ENCODE results near the gene SLC25A45. TPM values are rescaled to one million over a fixed set of nuclear protein-coding genes. Genes with fewer than 3 reads are reported as not detected.

The SLC25A45 gene
- total RNA-seq, 1 experiment from 2014 or later, result 3.9 TPM

DNA sequence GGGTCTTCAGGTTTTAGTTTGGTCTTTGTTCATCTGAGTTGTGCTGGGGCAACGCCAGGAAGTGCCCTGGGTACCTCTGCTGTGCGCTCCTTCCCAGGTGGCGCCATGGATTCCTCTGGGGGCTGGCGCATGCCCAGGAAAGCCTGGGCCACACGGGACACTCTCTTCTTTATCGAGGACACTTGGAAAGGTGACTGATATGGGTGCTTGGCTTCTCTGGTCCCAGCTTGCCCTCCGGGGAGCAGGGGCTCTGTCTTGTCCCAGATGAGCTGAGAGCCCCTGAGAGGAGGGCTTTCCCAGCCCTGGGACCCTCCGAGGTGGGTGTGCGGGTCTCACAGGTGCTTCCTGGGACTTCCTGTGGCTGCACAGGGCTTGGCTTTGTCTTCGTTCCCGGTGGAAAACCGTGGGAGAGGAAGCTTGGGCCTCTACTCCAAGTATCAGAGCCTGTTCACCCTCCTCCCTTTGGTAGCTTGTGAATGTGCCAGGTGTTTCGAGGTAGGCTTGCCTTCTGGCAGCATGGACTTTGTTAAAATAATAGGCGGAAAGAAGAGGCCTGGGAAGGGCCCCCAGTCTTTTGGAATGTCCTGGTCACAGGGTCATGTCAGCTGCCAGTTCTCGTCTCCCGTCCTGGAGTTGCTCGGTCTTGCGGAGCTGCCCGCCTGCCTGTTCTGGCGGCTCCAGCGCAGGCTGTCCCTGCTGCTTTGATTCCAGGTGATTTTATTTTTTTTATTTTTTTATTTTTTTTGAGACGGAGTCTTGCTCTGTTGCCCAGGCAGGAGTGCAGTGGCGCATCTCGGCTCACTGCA lies 30.0 kb upstream of the SLC25A45 start:
- CTCF ChIA-PET, result interaction anchor here (0.6 kb wide), 2 partner anchors 10 to 182 kb away, joined by 3 read pairs; no protein-coding TSS in a partner anchor
- H3K9me3 Mint-ChIP-seq (ENCODE audit: unreplicated experiment), result no peaks in the 10 kb centered on the region
- no peak overlapping the region for H3K27ac Mint-ChIP-seq (ENCODE audit: low read depth, unreplicated experiment)
- TF ChIP-seq, protein P1, sequence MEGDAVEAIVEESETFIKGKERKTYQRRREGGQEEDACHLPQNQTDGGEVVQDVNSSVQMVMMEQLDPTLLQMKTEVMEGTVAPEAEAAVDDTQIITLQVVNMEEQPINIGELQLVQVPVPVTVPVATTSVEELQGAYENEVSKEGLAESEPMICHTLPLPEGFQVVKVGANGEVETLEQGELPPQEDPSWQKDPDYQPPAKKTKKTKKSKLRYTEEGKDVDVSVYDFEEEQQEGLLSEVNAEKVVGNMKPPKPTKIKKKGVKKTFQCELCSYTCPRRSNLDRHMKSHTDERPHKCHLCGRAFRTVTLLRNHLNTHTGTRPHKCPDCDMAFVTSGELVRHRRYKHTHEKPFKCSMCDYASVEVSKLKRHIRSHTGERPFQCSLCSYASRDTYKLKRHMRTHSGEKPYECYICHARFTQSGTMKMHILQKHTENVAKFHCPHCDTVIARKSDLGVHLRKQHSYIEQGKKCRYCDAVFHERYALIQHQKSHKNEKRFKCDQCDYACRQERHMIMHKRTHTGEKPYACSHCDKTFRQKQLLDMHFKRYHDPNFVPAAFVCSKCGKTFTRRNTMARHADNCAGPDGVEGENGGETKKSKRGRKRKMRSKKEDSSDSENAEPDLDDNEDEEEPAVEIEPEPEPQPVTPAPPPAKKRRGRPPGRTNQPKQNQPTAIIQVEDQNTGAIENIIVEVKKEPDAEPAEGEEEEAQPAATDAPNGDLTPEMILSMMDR (IDR thresholded peaks at IDR 0.05; ENCODE audit: unreplicated experiment), result no peak
- H3K4me3 Mint-ChIP-seq (ENCODE audit: unreplicated experiment), result no peak overlapping the region
- H3K27me3 Mint-ChIP-seq (ENCODE audit: insufficient read depth, unreplicated experiment), result no peaks in the 10 kb centered on the region
- peaks cover 9% of the 10 kb centered on the region for H3K4me1 Mint-ChIP-seq (ENCODE audit: insufficient read depth, unreplicated experiment)
- peaks cover 60% of the 10 kb centered on the region for H3K36me3 Mint-ChIP-seq (ENCODE audit: insufficient read depth, unreplicated experiment)
- BruUV-seq (replicated peaks), result no TSS peak
- intact Hi-C loops (cut with micrococcal nuclease), result no loop called here
- DNase-seq (ENCODE audit: unreplicated experiment), result no peak
- POLR2A ChIA-PET, result interaction anchor here (0.8 to 21.4 kb wide), 3 partner anchors 9 to 86 kb away, joined by 3 to 2994 read pairs (median 426); partner anchors contain the start of genes FRMD8, MALAT1 and SLC25A45

GRCh38 chr11:65411681-65412070 lies 29.2 kb upstream of the SLC25A45 start:
- H3K27ac Mint-ChIP-seq (ENCODE audit: low read depth, unreplicated experiment), result no peak overlapping the region
- intact Hi-C loops (cut with micrococcal nuclease), result no loop called here
- CTCF ChIA-PET, result no interaction called here
- no peaks in the 10 kb centered on the region for H3K9me3 Mint-ChIP-seq (ENCODE audit: unreplicated experiment)
- DNase-seq (ENCODE audit: unreplicated experiment), result no peak
- no TSS peak for BruUV-seq (replicated peaks)
- TF ChIP-seq, protein P1 (IDR thresholded peaks at IDR 0.05; ENCODE audit: unreplicated experiment), result no peak
- H3K27me3 Mint-ChIP-seq (ENCODE audit: insufficient read depth, unreplicated experiment), result no peaks in the 10 kb centered on the region
- POLR2A ChIA-PET, result interaction anchor here (21.4 kb wide), 1 partner anchor 87 kb away, joined by 2994 read pairs; the partner anchor contains the start of gene MALAT1
- peaks cover 66% of the 10 kb centered on the region for H3K36me3 Mint-ChIP-seq (ENCODE audit: insufficient read depth, unreplicated experiment)
- H3K4me3 Mint-ChIP-seq (ENCODE audit: unreplicated experiment), result no peak overlapping the region
- peaks cover 1% of the 10 kb centered on the region for H3K4me1 Mint-ChIP-seq (ENCODE audit: insufficient read depth, unreplicated experiment)

- no peak overlapping the region for H3K4me3 Mint-ChIP-seq (ENCODE audit: unreplicated experiment)
- no peaks in the 10 kb centered on the region for H3K27me3 Mint-ChIP-seq (ENCODE audit: insufficient read depth, unreplicated experiment)
- H3K9me3 Mint-ChIP-seq (ENCODE audit: unreplicated experiment), result no peaks in the 10 kb centered on the region
- DNase-seq (ENCODE audit: unreplicated experiment), result no peak
- no TSS peak for BruUV-seq (replicated peaks)
- intact Hi-C loops (cut with micrococcal nuclease), result no loop called here
- no peak overlapping the region for H3K27ac Mint-ChIP-seq (ENCODE audit: low read depth, unreplicated experiment)
- no peaks in the 10 kb centered on the region for H3K4me1 Mint-ChIP-seq (ENCODE audit: insufficient read depth, unreplicated experiment)
- TF ChIP-seq, protein P1 (IDR thresholded peaks at IDR 0.05; ENCODE audit: unreplicated experiment), result no peak
- peaks cover 66% of the 10 kb centered on the region for H3K36me3 Mint-ChIP-seq (ENCODE audit: insufficient read depth, unreplicated experiment)
- ChIA-PET CTCF (interaction anchor here (0.6 kb wide), 1 partner anchor 402 kb away, joined by 3 read pairs; no protein-coding TSS in a partner anchor), POLR2A (interaction anchor here (0.5 to 21.4 kb wide), 2 partner anchors 21 to 87 kb away, joined by 3 to 2994 read pairs; partner anchors contain the start of gene MALAT1)
These were observed 28.7 kb upstream of the SLC25A45 start for GRCh38 chr11:65410936-65411680.
